K562 (cell line): ENCODE results near the gene NEU1. TPM values are rescaled to one million over a fixed set of nuclear protein-coding genes. Genes with fewer than 3 reads are reported as not detected.

Experiments
- ARID3A ChIP-seq: IDR thresholded peaks from 2 replicates; pipeline ENCODE4 v1.6.1; 2012; ENCODE audit warnings: low read depth, low read length, improper control_type of control experiment, borderline replicate concordance
- ARNT ChIP-seq, 2 experiments: fragments of 450-650 bp; IDR thresholded peaks; 2 replicates each; pipeline ENCODE4 v1.6.1; 2016; ENCODE audit warnings: mild to moderate bottlenecking in 1 of 2
- C11orf30 ChIP-seq: fragments of 450-650 bp; IDR thresholded peaks from 2 replicates; pipeline ENCODE4 v1.6.1; 2016; ENCODE audit warnings: low read depth, mild to moderate bottlenecking
- CBFB ChIP-seq: sonication (generic); formaldehyde crosslinking; IDR thresholded peaks from 2 replicates; pipeline ENCODE4 v1.4.0; 2020; ENCODE audit warnings: mild to moderate bottlenecking, missing genetic modification reagents
- CBX8 ChIP-seq: fragments of 200-600 bp; sonication (generic); IDR thresholded peaks from 2 replicates; pipeline ENCODE4 v1.6.1; 2012; ENCODE audit warnings: borderline replicate concordance, mixed run types, low read depth, mild to moderate bottlenecking, moderate library complexity, mixed read lengths, low read length, control low read depth, inconsistent platforms; ENCODE audit not compliant: poor library complexity, severe bottlenecking; ENCODE audit errors: extremely low read depth
- CXXC5 ChIP-seq: fragments of 250-450 bp; sonication (Bioruptor Pico); IDR thresholded peaks from 2 replicates; pipeline ENCODE4 v1.8.0; 2022; ENCODE audit warnings: inconsistent platforms, mild to moderate bottlenecking, moderate library complexity
- E2F3 ChIP-seq: fragments of 250-450 bp; sonication (Bioruptor Pico); IDR thresholded peaks from 2 replicates; pipeline ENCODE4 v1.4.0; 2020; ENCODE audit warnings: mild to moderate bottlenecking
- KLF10 ChIP-seq: fragments of 250-450 bp; sonication (Bioruptor Pico); IDR thresholded peaks from 2 replicates; pipeline ENCODE4 v1.6.1; 2021; ENCODE audit warnings: matching md5 sums
- MXI1 ChIP-seq: IDR thresholded peaks from 2 replicates; pipeline ENCODE4 v1.6.1; 2011; ENCODE audit warnings: low read depth, mild to moderate bottlenecking, improper control_type of control experiment, low read length
- NCOA6 ChIP-seq: fragments of 450-650 bp; IDR thresholded peaks from 2 replicates; pipeline ENCODE4 v1.6.1; 2017; ENCODE audit warnings: mild to moderate bottlenecking
- PHF20 ChIP-seq: fragments of 450-650 bp; IDR thresholded peaks from 2 replicates; pipeline ENCODE4 v1.6.1; 2018; ENCODE audit not compliant: partially characterized antibody
- PML ChIP-seq: IDR thresholded peaks from 2 replicates; pipeline ENCODE4 v1.6.1; 2012; ENCODE audit warnings: low read length, inconsistent platforms
- RAD51 ChIP-seq: fragments of 450-650 bp; IDR thresholded peaks from 2 replicates; pipeline ENCODE4 v1.7.1; 2016; ENCODE audit warnings: low read depth, mild to moderate bottlenecking, borderline replicate concordance
- SAFB ChIP-seq: fragments of 200-400 bp; formaldehyde crosslinking; IDR thresholded peaks from 2 replicates; pipeline ENCODE4 v1.6.1; 2017; ENCODE audit warnings: low read depth, low read length, borderline replicate concordance
- SIRT6 ChIP-seq: IDR thresholded peaks from one replicate; pipeline ENCODE4 v1.6.1; 2012; ENCODE audit warnings: low read depth, mild to moderate bottlenecking, control low read depth, inconsistent platforms, low read length, moderate library complexity
- SMAD4 ChIP-seq: fragments of 250-450 bp; sonication (Bioruptor Pico); conservative IDR thresholded peaks from 2 replicates; pipeline ENCODE4 v1.8.0; 2021; ENCODE audit warnings: inconsistent platforms, mild to moderate bottlenecking, moderate library complexity
- SMARCE1 ChIP-seq: fragments of 450-650 bp; IDR thresholded peaks from 2 replicates; pipeline ENCODE4 v1.7.1; 2016; ENCODE audit warnings: mild to moderate bottlenecking
- SUPT5H ChIP-seq: fragments of 450-650 bp; IDR thresholded peaks from 2 replicates; pipeline ENCODE4 v1.6.1; 2016
- TAF7 ChIP-seq: fragments of 450-650 bp; IDR thresholded peaks from 2 replicates; pipeline ENCODE4 v1.6.1; 2016; ENCODE audit warnings: missing genetic modification characterization, missing compliant biosample characterization
- TARDBP ChIP-seq: fragments of 450-650 bp; IDR thresholded peaks from 2 replicates; pipeline ENCODE4 v1.6.1; 2016
- TEAD2 ChIP-seq: fragments of 450-650 bp; IDR thresholded peaks from 2 replicates; pipeline ENCODE4 v1.6.1; 2016; ENCODE audit warnings: missing genetic modification characterization, control low read depth, missing compliant biosample characterization
- polyA plus RNA-seq, 8 experiments: library from polyadenylated mRNA; depleted of rRNA in 4 of 8; stranded (reverse) in 5 of 8; unstranded in 3 of 8; fragments of >200 nt; fragmentation: Nextera tagmentation in 2 of 8; fragmentation: Illumina TruSeq in 1 of 8; extraction: Ambion mirVana in 2 of 8; extraction: Trizol in 1 of 8; gene quantifications; 2 replicates each; pipeline versions ENCODE4 v1.2.1 to v1.2.3, GENCODE V29; 2011 to 2014; ENCODE audit warnings: inconsistent platforms in 1 of 8, missing spikeins in 1 of 8
- total RNA-seq, 7 experiments: library from RNA; depleted of rRNA in 6 of 7; stranded (reverse); fragments of >200 nt in 6 of 7; fragmentation: Illumina TruSeq in 2 of 7; extraction: Trizol in 2 of 7; gene quantifications; 2 replicates each; pipeline versions ENCODE4 v1.2.1 to v1.2.3, GENCODE V29; 2011 to 2021; ENCODE audit warnings: low replicate concordance in 1 of 7
- TF ChIP-seq, protein P1 (sequence below): fragments of 250-450 bp; sonication (Bioruptor Pico); IDR thresholded peaks from 2 replicates; pipeline ENCODE4 v1.4.0; 2020
- TF ChIP-seq, protein P2 (sequence below): sonication (generic); formaldehyde crosslinking; IDR thresholded peaks from 2 replicates; pipeline ENCODE4 v1.8.1; 2023; ENCODE audit warnings: mild to moderate bottlenecking, missing genetic modification reagents
- TF ChIP-seq, protein P3 (sequence below): fragments of 250-450 bp; sonication (Bioruptor Pico); IDR thresholded peaks from 2 replicates; pipeline ENCODE4 v1.5.0; 2021

Gene NEU1
- total and polyA plus RNA-seq, 9 of the 15 experiments (the other 6 are each of a cell fraction or from before 2014, with no cell fraction given), result 14.8 to 67.8 (median 51.0) TPM

DNA sequence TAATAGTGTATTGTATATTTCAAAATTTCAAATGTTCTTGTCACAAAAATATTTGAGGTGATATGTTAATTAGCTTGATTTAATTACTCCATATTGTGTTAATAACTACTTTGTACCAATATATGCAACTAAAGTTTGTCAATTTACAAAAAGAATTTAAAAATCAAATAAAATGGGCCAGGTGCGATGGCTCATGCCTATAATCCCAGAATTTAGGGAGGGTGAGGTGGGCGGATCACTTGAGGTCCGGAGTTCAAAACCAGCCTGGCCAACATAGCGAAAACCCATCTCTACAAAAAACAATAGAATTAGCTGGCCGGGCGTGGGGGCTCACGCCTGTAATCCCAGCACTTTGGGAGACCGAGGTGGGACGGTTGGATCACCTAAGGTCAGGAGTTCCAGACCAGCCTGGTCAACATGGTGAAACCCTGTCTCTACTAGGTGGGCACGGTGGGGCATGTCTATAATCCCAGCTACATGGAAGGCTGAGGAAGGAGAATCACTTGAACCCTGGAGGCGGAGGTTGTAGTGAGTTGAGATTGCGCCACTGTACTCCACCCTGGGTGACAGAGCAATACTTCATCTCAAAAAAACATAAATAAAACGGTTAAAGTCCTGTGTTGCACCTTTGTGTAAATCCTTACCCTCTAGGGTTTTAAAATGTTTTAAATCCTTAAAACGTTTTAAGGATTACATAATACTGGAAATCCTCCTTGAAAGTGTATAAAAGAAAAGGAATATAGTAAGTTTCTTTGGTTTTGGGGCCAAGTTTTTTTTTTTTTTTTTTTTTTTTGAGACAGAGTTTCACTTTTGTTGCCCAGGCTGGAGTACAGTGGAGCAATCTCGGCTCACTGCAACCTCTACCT is 31.0 kb downstream of the NEU1 start (continued):
- TF ChIP-seq C11orf30, result no peak
- TF ChIP-seq, protein P1, sequence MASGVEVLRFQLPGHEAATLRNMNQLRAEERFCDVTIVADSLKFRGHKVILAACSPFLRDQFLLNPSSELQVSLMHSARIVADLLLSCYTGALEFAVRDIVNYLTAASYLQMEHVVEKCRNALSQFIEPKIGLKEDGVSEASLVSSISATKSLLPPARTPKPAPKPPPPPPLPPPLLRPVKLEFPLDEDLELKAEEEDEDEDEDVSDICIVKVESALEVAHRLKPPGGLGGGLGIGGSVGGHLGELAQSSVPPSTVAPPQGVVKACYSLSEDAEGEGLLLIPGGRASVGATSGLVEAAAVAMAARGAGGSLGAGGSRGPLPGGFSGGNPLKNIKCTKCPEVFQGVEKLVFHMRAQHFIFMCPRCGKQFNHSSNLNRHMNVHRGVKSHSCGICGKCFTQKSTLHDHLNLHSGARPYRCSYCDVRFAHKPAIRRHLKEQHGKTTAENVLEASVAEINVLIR (CRISPR knock-in tag), result no peak
- TF ChIP-seq, protein P2, sequence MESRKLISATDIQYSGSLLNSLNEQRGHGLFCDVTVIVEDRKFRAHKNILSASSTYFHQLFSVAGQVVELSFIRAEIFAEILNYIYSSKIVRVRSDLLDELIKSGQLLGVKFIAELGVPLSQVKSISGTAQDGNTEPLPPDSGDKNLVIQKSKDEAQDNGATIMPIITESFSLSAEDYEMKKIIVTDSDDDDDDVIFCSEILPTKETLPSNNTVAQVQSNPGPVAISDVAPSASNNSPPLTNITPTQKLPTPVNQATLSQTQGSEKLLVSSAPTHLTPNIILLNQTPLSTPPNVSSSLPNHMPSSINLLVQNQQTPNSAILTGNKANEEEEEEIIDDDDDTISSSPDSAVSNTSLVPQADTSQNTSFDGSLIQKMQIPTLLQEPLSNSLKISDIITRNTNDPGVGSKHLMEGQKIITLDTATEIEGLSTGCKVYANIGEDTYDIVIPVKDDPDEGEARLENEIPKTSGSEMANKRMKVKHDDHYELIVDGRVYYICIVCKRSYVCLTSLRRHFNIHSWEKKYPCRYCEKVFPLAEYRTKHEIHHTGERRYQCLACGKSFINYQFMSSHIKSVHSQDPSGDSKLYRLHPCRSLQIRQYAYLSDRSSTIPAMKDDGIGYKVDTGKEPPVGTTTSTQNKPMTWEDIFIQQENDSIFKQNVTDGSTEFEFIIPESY (CRISPR knock-in tag), result no peak
- no peak for TF ChIP-seq ARID3A
- peak; percentile 64; the same call in 1 of the 2 replicates for TF ChIP-seq E2F3 (CRISPR knock-in tag)
- TF ChIP-seq RAD51, result no peak
- no peak for TF ChIP-seq CBFB (CRISPR knock-in tag)
- TF ChIP-seq MXI1, result peak; percentile 54; the same call in 1 of the 2 replicates
- TF ChIP-seq TARDBP, result 0 out of 2 replicates have a peak, but pooled peaks have one; percentile 38
- peak; percentile 45; the same call in 1 of the 2 replicates for TF ChIP-seq SMARCE1
- TF ChIP-seq PHF20, result no peak
- peak; percentile 9; the same call in 1 of the 2 replicates for TF ChIP-seq PML
- TF ChIP-seq SIRT6, result no peak
- TF ChIP-seq ARNT (IDR thresholded peaks at IDR 0.05), result 0 out of 4 replicates have a peak, but pooled peaks of 1 of the 2 experiments have one; percentile 62
- no peak for TF ChIP-seq NCOA6
- TF ChIP-seq, protein P3, sequence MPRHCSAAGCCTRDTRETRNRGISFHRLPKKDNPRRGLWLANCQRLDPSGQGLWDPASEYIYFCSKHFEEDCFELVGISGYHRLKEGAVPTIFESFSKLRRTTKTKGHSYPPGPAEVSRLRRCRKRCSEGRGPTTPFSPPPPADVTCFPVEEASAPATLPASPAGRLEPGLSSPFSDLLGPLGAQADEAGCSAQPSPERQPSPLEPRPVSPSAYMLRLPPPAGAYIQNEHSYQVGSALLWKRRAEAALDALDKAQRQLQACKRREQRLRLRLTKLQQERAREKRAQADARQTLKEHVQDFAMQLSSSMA, result no peak
- 0 out of 2 replicates have a peak, but pooled peaks have one; percentile 45 for TF ChIP-seq SMAD4
- TF ChIP-seq CBX8, result no peak
- no peak for TF ChIP-seq KLF10 (CRISPR knock-in tag)
- TF ChIP-seq CXXC5, result peak; percentile 40; the same call in 1 of the 2 replicates
- no peak for TF ChIP-seq TEAD2 (tag)
- no peak for TF ChIP-seq SUPT5H
- TF ChIP-seq SAFB, result no peak
- TF ChIP-seq TAF7 (tag), result no peak
